22Rv1 (cell line): Measurements from ENCODE around the gene FKBP1A.

ENCODE experiments used
- CTCF ChIP-seq: fragments of 450-650 bp; IDR thresholded peaks from 2 replicates; pipeline ENCODE4 v1.5.1; 2017; ENCODE audit warnings: mild to moderate bottlenecking
- ZFX ChIP-seq: fragments of 450-650 bp; IDR thresholded peaks from 2 replicates; pipeline ENCODE4 v1.6.1; 2017; ENCODE audit warnings: antibody characterized with exemption, borderline replicate concordance

GRCh38 chr20:1430004-1430451 lies 37.2 kb upstream of the FKBP1A start:
- TF ChIP-seq CTCF (no peak), ZFX (no peak)
